ENCODE measurements around the gene HHATL.
"Not testable (repeated sequence)": the region's sequence is repeated elsewhere in the genome, so short reads cannot be mapped to it uniquely, and the experiment has no call there.

Gene HHATL

DNA sequence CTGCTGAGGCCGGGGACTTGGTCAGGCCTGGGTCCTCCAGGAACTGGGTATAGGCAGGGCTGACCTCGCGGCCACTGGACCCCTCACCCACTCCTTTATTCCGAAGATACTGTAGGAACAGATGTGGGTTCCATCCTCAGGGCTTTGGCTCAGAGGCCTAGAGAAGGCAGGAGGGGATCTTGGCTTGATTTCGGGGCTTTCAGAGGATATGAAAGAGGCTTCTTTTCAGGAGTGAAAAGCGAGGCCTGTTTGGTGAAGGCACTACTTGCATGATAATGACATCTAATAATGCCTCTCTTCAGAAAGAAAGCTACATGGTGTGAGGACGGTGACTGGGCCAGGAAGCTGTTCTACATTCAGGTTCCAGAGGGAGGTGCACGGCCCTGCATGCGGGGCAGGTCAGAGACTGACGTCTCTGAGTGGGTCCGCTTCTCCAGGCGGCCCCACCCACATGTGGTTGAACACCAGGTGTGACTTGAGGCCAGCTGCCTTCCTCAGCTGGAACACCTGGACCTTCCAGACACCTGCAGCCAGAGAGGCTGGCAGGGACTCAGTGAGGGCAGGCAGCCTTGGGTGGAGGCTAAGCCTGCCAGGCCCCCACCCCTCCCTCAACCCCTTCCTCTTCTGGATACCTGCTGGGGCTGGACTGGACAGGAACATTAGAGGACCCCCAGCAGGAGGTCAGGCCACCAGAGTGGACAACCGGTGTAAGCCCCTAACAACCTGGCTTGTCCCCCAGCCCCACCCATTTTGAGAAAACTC is 31.1 kb upstream of the HHATL start:
- DNase-seq (ENCODE audit: low read depth, low spot score) = no peak

DNA sequence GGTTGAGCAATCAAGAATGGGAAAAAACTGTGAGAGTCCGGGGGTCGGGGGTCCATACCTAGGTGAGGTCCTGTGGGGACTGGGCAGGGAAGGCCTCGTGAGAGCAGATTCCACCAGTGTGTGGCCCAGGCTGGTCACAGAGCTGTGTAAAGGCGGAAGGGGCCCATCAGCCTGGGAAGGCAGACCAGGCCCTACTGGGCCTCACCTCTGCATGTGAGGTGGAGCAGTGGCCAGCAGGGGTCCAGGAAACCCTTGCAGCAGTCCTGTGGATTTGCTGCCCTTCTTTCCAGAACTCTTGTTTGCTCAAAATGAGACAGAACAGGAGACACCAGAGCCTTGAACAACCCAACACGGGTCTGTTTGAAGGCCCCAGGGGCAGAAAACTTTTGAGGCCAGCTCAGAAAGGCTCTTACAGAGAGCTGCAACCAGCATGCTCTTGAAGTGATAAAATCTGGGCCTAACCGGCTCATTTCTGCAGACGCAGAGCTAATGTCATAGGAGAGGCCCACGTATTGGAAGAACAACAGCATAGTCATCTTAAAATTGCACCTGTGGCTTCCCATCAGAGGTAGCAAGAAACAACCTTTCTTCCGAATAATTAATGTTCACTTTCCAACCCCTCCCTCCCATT is 30.3 kb upstream of the HHATL start:
- no peak for DNase-seq (ENCODE audit: low read depth, low spot score)

DNA sequence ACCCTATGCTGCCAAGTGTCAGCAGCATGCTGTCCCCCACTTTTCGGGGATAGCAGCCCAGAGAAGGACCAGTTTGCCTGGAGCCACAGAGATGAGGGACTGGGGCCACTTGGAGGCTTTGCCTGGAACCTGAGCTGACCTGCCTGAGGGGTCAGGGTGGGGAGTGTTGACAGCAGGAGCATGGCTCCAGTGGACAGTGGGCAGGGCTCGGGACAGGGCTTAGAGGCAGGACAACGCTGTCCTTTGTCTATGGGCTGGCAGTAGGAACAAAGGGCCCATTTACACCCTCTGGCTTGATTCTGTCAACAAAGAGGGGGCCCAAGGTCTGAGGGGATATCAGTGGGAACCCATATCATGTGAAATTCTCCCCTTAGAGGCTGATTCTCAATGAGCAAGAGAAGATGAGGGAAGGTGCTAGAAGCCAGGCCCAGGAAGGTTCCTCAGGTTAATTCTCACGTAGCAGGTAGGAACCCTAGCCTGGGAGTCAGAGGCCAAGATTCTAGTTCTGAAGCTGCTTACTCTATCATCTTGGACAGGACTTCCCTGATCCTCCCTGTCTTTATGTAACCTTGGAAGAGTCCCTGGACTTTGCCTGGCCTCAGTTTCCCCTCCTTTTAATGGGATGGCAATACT is 29.7 kb upstream of the HHATL start:
- no peak for DNase-seq (ENCODE audit: low read depth, low spot score)

DNA sequence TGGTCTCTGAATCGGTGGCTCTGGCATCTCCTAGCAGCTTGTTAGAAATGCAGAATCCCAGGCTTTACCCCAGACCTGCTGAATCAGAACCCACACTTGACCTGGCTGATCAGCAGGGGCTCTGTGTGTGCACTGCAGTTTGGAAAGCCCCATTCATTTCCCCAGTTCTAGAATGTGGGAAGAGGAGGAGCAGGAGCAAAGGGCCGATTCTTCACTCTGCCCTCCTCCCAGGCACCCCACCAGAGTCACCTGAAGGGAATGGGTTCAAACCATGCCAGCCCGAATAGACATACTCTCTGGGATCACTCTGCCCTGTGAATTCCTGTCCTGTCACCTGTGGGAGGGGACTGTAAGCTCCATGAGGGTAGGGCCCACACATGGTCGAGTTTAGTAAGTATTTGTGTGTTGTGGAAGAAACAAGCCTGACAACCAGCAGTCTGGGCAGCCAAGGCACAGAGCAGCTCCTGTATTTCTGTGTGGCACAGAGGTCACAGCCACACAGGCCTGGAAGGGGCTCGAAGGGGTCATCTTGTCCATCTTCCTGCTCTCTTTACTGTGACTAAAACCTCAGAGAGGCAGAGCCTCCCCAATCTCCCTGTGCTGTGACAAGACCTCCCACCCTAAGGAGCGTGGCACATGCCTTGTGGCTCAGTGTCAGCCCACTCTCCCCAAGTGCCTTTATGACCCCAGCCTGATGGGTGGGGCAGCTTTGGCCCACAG is 29.0 kb upstream of the HHATL start:
- no peak for DNase-seq (ENCODE audit: low read depth, low spot score)

DNA sequence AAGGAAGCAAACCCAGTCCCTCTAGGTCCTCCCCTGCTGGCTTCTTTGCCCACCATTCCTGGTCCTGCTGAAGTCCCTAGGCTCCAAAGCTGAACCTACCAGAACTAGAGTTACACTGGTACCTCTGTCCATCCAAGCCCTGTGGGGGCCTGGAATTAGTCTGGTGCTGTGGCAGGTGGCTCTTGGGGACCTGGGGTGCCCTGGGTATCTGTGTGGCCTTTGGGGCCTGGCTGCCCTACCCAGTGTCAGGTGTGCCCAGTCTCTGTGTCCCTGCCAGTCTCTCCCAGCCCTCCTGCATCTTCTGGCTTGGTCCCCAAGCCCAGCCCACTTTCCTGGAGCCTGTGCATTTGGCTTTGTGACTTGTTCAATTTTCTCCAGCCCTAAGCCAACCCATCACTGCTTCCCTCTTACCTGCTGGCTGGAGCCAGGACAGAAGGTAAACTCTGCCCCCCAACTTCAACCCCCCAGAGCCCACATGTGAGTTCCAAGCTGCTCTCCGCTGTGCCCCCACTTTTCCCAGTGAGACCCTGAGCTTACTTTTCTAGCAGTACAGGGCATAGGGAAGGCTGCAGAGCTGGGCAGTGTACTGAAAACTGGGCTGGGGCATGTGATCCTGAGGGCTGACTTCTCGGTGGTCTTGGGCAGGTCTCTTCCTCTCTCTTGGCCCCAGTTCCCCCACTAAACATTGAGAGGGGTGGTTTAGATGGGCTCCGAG is 28.3 kb upstream of the HHATL start:
- no peak for DNase-seq (ENCODE audit: low read depth, low spot score)

DNA sequence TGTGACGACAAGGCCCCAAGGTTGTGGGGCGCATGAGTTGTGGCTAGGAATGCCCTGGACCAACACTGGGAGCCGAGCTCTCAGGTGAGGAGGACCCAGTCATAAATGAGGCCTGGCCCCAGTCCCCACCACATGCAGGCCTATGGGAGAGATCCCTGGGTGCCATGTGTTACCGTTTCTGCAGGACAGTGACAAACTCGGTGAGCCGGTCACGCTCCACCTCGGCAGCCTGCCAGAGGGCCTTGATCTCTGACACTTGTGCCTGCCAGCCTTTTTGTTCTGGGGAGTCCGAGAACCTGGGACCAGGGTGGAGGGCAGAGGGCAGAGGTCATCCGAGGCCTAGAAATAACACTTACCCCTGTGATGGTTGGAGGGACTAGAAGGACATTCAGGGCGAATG is 27.7 kb upstream of the HHATL start:
- no peak for DNase-seq (ENCODE audit: low read depth, low spot score)

DNA sequence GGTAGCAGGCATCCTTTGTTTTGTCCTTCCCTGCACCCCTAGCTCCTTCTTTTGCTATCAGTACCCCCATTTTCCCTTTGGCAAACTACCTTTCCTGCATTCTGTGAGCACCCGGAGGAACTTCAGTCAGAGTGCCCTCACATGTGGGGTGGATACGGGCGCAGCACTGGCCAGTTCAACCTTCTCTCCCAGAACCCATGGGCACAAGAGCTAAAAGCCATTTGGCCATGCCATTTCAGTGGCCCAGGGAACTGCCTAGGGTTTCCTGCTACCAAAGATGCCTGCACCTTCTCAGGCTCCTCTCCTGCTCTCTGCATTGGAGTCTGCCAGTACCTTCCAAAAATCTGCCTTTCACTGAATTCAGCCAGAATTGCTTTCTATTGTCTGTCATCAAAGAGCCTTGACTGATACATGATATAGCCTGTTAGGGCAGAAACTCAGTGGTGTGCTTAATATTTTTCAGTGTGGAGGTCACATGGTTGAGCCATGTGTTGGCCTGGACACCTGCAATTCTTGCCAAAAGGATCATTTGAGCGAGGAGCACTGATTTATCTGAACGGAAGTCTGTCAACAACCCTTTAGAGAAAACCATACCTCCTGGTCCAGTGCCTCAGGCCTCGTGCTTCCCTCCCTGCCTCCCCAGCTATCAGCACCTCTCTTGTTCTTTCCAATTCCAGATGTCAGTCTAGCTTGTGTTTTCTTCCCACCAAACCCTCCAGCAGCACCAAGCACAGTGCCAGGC is 27.0 kb upstream of the HHATL start:
- no peak for DNase-seq (ENCODE audit: low read depth, low spot score)

DNA sequence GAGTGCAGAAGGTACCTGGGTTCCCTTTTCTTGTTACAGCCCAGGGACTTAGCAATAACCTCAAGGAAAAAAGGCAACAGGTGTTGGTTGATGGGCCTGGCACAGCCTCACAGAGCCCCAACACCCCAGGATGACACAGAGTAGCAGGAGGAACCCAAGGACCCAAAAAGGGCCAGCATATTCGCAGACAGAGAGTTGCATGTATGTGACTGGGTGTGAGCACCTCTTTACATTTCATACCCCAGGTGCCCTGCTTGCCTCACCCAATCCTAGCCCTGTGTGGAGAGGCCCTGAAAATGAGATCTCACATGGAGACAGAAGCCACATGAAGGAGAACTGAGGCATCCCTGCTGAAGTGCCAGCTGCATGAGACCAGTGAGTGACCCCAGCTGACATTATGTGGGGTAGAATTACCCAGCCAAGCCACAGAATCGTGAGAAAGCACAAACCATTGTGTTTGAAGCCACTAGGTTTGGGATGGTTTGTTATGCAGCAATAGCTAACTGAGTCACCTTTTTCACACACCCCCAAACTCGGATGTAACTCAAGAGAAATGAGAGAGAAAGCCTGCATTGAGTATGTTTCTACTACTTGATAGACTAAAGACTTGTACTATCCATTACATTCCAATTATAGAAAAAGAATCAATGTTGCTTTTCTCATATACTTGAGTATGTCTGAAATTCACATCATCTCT is 26.2 kb upstream of the HHATL start:
- no peak for DNase-seq (ENCODE audit: low read depth, low spot score)

DNA sequence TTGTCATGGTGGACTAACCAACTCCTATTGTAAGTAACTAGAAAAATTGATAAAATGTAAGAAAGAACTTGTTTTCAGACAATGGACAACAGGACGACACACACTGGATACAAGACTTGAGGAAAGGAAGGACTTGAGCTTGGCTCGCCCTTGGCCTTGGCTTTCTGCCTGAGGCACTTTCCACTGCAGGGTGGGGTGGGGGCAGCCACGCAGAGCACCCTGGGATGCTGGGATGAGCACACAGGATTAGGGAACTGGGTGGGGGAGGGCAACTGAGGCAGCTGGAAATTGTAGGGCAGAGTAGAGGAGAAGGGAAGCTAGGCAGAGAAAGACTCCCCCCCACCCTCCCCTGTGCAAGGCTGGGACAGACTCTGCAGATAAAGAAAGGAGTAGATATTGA is 25.5 kb upstream of the HHATL start:
- no peak for DNase-seq (ENCODE audit: low read depth, low spot score)

DNA sequence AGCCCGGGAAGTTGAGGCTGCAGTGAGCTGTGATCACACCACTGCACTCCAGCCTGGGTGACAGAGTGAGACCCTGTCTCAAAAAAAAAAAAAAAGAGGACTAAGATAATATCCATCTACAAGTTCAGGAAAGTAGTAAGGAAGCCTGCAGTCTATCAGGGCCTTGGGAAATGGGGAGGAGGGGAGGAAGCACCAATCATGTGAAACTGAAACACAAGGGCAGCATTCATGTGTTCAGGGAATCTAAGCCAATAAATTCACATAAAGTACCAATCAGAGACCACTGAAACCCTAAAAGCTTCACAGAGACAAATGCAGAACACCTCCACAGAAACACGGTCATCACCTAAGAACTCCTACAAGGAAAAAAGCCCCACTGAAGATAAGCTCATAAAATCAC is 22.9 kb upstream of the HHATL start:
- no peak for DNase-seq (ENCODE audit: low read depth, low spot score)

DNA sequence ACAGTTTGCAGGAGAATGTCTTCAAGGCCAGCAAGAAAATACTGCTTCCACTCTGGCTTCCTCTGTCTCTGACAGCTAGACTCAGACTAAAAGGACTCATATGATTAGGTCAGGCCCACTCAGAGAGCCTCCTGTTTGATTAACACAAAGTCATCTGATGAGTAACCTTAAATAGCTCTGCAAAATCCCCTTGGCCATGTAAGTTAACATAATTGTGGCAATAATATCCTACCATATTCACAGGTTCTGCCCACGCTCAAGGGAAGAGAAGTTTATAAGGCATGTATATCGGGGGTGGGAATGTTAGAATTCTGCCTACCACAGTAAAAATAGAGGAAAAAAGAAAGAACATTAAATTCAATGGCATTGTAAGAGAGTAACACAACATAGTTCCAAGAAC is 20.6 kb upstream of the HHATL start:
- DNase-seq (ENCODE audit: low read depth, low spot score) = no peak

DNA sequence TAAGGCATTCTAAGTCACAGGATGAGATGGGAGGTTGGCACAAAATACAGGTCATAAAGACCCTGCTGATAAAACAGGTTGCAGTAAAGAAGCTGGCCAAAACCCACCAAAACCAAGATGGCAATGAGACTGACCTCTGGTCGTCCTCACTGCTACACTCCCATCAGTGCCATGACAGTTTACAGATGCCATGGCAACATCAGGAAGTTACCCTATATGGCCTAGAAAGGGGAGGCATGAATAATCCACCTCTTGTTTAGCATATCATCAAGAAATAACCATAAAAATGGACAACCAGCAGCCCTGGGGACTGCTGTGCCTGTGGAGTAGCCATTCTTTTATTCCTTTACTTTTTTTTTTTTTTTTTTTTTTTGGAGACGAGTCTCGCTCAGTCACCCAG is 19.8 kb upstream of the HHATL start:
- not testable (repeated sequence) for DNase-seq (ENCODE audit: low read depth, low spot score)

DNA sequence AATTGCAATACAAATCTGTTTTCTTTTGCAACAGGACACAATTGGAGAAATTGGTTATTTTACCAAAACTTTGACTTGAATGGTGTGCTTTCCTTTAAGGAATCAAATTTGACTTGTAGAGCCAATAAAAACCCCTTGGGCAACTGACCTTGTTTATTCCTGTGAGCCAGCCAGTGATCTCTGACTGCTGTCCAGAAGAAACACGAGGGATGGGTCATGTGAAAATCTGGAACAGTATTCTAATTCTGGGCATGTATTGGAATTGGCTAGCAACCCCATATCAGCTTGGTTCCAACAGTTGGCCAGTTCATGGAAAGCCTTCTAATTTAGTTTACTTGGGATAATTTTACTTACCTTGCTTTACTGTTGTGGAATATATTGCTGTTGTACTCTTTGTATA is 19.1 kb upstream of the HHATL start:
- no peak for DNase-seq (ENCODE audit: low read depth, low spot score)

DNA sequence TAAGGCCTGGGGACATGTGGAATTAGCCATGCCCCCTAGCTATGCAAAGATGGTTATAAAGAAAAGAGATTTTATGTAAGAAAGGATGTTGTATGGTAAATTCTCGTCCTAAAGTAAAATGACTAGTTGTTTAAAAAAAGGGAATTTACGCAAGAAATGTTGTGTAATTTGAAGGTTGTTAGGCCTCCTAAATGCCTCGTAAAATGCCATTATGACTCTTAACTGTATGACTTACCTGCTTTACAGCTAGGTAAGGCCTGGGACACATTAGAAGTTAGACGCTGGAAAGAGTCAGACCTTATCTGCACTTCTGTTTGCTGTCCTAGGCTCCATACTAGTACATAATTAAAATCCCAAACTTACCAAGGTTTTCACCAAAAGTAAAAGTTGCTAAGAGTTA is 17.5 kb upstream of the HHATL start:
- DNase-seq (ENCODE audit: low read depth, low spot score) = no peak

DNA sequence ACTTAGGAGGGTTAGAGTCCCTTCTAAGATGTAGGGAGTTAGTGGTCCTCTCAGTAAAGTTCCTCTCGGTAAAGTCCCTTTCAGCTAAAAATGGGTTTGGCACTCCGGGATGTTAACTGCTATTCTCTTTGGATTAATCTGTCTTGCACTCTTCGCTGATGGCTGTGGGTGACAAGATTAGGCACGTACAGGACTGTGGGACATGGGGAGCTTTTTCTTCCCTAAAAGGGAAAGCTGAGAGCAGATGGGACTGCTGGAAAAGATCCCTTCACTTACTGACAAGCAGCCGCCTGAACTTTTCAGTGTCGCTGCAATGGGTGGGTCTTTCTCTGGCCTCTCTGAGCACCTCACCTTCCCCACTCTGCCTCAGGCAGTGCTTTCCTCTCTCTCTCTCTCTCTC is 16.4 kb upstream of the HHATL start:
- DNase-seq (ENCODE audit: low read depth, low spot score) = no peak

DNA sequence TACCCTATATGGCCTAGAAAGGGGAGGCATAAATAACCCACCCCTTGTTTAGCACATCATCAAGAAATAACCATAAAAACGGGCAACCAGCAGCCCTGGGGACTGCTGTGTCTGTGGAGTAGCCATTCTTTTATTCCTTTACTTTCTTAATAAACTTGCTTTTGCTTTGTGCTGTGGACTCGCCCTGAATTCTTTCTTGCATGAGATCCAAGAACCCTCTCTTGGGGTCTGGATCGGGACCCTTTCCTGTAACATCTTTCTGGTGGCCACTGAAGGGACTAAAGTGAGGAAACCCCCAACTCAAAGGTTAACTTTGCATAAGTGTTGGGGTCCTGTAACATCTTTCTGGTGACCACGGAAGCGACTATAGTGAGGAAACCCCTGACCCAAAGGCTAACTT is 15.7 kb upstream of the HHATL start:
- no peak for DNase-seq (ENCODE audit: low read depth, low spot score)

DNA sequence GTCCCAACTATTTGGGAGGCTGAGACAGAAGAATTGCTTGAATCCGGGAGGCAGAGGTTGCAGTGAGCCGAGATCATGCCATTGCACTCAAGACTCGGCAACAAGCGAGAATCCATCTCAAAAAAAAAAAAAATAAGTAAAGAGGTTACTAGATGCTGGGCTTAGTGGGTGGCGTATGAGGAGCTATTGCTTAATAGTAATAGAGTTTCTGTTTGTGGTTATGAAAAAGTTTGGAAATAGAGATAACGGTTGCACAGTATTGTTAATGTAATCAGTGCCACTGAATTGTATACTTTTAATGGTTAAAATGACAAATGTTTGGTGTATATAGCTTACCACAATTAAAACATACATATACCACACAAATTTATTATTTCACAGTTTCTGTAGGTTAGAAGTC is 14.7 kb upstream of the HHATL start:
- DNase-seq (ENCODE audit: low read depth, low spot score) = no peak

DNA sequence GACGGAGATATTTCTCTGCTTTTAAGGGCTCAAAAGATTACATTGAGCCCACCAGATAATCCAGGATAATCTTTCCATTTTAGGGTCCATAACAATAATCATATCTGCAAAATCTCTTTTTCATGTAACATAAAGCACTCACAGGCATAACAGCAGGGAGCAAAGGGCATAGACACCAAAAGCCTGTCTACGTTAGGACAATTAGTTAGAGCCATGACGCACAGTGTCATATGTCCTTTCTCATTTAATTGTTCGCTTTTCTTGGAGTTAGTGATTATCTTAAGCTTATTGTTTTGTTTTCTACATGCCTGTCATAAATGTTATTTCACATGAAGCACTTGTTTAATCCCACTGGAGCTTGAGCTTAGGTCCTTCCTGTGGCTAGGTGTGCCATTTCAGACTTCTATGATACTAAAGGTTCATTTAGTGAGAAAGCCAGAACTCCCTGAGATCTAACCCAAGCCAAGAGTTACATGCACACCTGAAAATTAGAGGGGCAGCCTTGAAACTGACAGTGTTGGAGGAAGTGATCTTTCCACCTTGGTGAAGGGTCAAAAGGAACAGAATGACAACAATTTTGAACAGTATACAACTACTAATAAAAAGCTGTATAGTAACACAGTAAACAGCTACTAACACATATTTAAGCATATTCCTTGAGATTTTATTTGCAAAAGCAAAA is 11.7 kb upstream of the HHATL start:
- no peak for DNase-seq (ENCODE audit: low read depth, low spot score)

DNA sequence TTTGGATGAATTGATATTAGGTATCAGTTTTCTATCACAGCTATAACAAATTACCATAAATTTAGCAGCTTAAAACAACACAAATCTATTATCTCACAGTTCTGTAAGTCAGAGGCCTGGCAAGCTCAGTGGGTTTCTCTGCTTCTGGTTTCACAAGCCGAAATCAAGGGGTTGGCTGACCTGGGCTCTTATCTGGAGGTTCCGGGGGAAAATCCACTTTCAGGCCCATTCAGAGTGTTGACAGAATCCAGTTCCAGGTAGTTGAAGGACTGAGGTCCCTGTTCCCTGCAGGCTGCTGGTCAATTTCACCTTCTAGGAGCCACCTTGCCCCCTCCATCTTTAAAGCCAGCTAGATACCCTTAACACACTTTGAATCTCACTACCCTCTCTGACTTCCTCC is 11.1 kb upstream of the HHATL start:
- DNase-seq (ENCODE audit: low read depth, low spot score) = no peak

All from smooth muscle cell of the brain vasculature (primary cell).